Erythroblast (primary cell): Measurements from ENCODE around the gene MIER1.

Experiments used
- DNase-seq, 2 experiments: peaks; one replicate each; lab custom pipeline; 2025; lab: John Stamatoyannopoulos, UW
- GATA1 ChIP-seq: IDR thresholded peaks from 2 replicates; pipeline ENCODE4 v1.6.1; 2011; ENCODE audit warnings: low read depth, mild to moderate bottlenecking, control low read depth, low read length, moderate library complexity
- POLR2A ChIP-seq: IDR thresholded peaks from 2 replicates; pipeline ENCODE4 v1.6.1; 2011; ENCODE audit warnings: mild to moderate bottlenecking, low read length

Gene MIER1

GRCh38 chr1:67031121-67031858, 106.5 kb downstream of the MIER1 start:
- no peak for TF ChIP-seq POLR2A
- no peak for TF ChIP-seq GATA1
- no peak for DNase-seq

GRCh38 chr1:67031859-67032247, 107.1 kb downstream of the MIER1 start:
- no peak for DNase-seq
- no peak for TF ChIP-seq GATA1
- no peak for TF ChIP-seq POLR2A
